DND-41 (cell line): ENCODE results near the gene RPGR.

Experiments
- ATAC-seq: fragments of 200-7000 bp; cut with Tn5 transposase; 3 replicates; pipeline ENCODE4 v1.9.1; 2021; ENCODE audit warnings: low read depth; ENCODE audit not compliant: insufficient read depth
- DNase-seq: peaks from one replicate; pipeline ENCODE4 v3.0.0-alpha.2; 2020
- H2AFZ ChIP-seq: 2 replicates; pipeline ENCODE4 v1.6.0; 2012; ENCODE audit warnings: low read depth, low read length
- H3K27ac ChIP-seq: 2 replicates; pipeline ENCODE4 v1.5.1; 2012; ENCODE audit warnings: low read length, inconsistent platforms
- H3K27me3 ChIP-seq: fragments of 200-600 bp; sonication (generic); 2 replicates; pipeline ENCODE4 v1.6.0; 2012; ENCODE audit warnings: low read length, mild to moderate bottlenecking, inconsistent platforms; ENCODE audit not compliant: insufficient read depth, poor library complexity
- H3K36me3 ChIP-seq: 2 replicates; pipeline ENCODE4 v1.5.1; 2012; ENCODE audit warnings: low read length, inconsistent platforms; ENCODE audit not compliant: insufficient read depth
- H3K4me1 ChIP-seq: 2 replicates; pipeline ENCODE4 v1.5.1; 2012; ENCODE audit warnings: mild to moderate bottlenecking, low read length; ENCODE audit not compliant: insufficient read depth
- H3K4me2 ChIP-seq: 2 replicates; pipeline ENCODE4 v1.6.0; 2012; ENCODE audit warnings: mild to moderate bottlenecking, moderate library complexity, low read length, inconsistent platforms; ENCODE audit not compliant: insufficient read depth
- H3K4me3 ChIP-seq, 2 experiments: fragments of 200-600 bp in 1 of 2; shearing (Covaris generic) in 1 of 2; 2 replicates each; pipeline ENCODE4 v1.5.1; 2012 to 2016; ENCODE audit warnings: inconsistent platforms in 2 of 2, low read length in 2 of 2, mild to moderate bottlenecking in 2 of 2, low read depth in 1 of 2, moderate library complexity in 1 of 2
- H3K79me2 ChIP-seq: 2 replicates; pipeline ENCODE4 v1.6.0; 2012; ENCODE audit warnings: low read length, inconsistent platforms; ENCODE audit not compliant: insufficient read depth
- H3K9ac ChIP-seq: 2 replicates; pipeline ENCODE4 v1.6.0; 2012; ENCODE audit warnings: low read depth, mild to moderate bottlenecking, inconsistent platforms, low read length, moderate library complexity
- H3K9me3 ChIP-seq: 2 replicates; pipeline ENCODE4 v1.5.1; 2012; ENCODE audit warnings: low read length, moderate library complexity, mild to moderate bottlenecking, inconsistent platforms; ENCODE audit not compliant: insufficient read depth, severe bottlenecking
- H4K20me1 ChIP-seq: 2 replicates; pipeline ENCODE4 v1.6.0; 2012; ENCODE audit warnings: low read length; ENCODE audit not compliant: insufficient read depth
- CTCF ChIP-seq: IDR thresholded peaks from 2 replicates; pipeline ENCODE4 v1.5.1; 2012; ENCODE audit warnings: borderline replicate concordance, low read length, moderate library complexity, mild to moderate bottlenecking; ENCODE audit not compliant: poor library complexity, severe bottlenecking; ENCODE audit errors: extremely low read depth
- EZH2 ChIP-seq: IDR thresholded peaks from 3 replicates; pipeline ENCODE4 v1.6.1; 2012; ENCODE audit warnings: borderline replicate concordance, low read depth, mild to moderate bottlenecking, moderate library complexity, low read length, inconsistent platforms; ENCODE audit not compliant: severe bottlenecking

RPGR gene

GRCh38 chrX:38278682-38279081 is 48.6 kb downstream of the RPGR start:
- no peak for DNase-seq
- Histone ChIP-seq H3K27me3 (no peaks in the 10 kb centered on the region), H4K20me1 (no peaks in the 10 kb centered on the region), H3K9me3 (no peaks in the 10 kb centered on the region), H3K36me3 (no peaks in the 10 kb centered on the region; the same call in 1 of the 2 replicates), H3K4me1 (no peaks in the 10 kb centered on the region), H3K9ac (no peak overlapping the region), H3K4me3 (no peak overlapping the region), H3K4me2 (no peak overlapping the region), H3K27ac (no peak overlapping the region), H3K79me2 (no peaks in the 10 kb centered on the region), H2AFZ (no peak overlapping the region)
- no peak for TF ChIP-seq EZH2
- TF ChIP-seq CTCF = no peak
- ATAC-seq = no peak

DNA sequence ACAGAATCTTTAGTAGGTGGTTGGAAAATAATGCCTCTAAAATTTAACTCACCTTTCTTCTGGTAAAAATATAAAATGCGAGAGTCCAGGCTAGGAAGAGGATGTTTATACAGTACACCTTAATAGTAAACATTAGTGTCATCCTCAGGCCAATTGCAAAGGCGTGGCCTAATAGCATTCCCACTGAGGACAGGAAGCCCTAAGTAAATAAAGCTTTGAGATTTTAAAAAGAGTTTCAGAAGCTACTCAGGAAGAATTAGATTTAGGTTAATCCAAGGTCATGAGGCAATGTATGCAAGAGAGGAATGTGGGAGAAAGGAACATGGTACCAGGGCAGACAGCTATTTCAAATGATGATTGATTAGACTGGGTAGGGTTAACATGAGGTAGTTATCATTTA is 49.5 kb downstream of the RPGR start:
- DNase-seq = no peak
- H3K4me2 ChIP-seq = no peak overlapping the region
- TF ChIP-seq EZH2 = no peak
- TF ChIP-seq CTCF = no peak
- no peaks in the 10 kb centered on the region for H3K79me2 ChIP-seq
- ATAC-seq = no peak
- H2AFZ ChIP-seq = no peak overlapping the region
- H3K36me3 ChIP-seq = no peaks in the 10 kb centered on the region; the same call in 1 of the 2 replicates
- no peaks in the 10 kb centered on the region for H3K9me3 ChIP-seq
- no peak overlapping the region for H3K4me3 ChIP-seq
- H3K9ac ChIP-seq = no peak overlapping the region
- no peaks in the 10 kb centered on the region for H3K27me3 ChIP-seq
- no peak overlapping the region for H3K27ac ChIP-seq
- no peaks in the 10 kb centered on the region for H4K20me1 ChIP-seq
- H3K4me1 ChIP-seq = no peaks in the 10 kb centered on the region

DNA sequence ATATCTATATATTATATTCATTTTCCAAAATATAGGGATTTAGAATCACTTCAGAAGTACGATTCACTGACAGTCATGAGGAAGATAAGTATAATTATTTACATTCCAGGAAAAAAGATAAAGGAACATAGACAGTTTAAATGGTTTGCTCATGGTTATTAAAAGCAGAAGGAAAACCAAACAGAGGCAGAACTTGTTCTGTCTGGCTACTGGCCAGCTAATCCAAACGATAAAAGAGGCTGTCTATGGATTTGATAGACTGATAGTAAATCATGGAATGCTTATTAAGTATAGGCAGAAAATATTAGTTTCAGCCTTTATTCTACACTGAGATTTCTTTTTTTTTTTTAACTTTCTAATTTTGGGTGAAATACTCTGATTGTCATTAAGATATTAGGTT is 50.2 kb downstream of the RPGR start:
- Histone ChIP-seq H3K9me3 (no peaks in the 10 kb centered on the region), H3K27me3 (no peaks in the 10 kb centered on the region), H4K20me1 (no peaks in the 10 kb centered on the region), H3K4me3 (no peak overlapping the region), H3K27ac (no peak overlapping the region), H3K36me3 (no peaks in the 10 kb centered on the region; the same call in 1 of the 2 replicates), H3K79me2 (no peaks in the 10 kb centered on the region), H2AFZ (no peak overlapping the region), H3K4me2 (no peak overlapping the region), H3K4me1 (no peaks in the 10 kb centered on the region), H3K9ac (no peak overlapping the region)
- DNase-seq = no peak
- TF ChIP-seq EZH2 (no peak), CTCF (no peak)
- ATAC-seq = no peak

DNA sequence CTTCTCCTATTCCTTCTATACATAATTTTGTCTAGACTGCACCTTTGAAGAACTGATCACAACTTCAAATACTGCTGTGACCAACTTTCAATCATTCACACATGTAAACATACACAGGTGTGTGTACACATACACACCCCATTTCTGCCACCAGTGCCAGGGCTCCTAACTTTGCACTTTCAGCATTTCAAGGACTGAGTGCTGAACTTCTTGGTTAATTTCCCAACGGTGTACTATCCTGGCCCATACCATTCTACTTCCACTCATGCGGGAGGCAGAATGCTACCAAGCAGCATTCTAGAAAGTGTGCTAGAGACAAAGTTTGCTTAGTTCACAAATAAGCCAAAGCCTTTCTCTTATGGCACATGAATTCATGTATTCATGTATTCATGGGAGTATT is 51.2 kb downstream of the RPGR start:
- H3K36me3 ChIP-seq = no peaks in the 10 kb centered on the region; the same call in 1 of the 2 replicates
- H3K27me3 ChIP-seq = no peaks in the 10 kb centered on the region
- no peak overlapping the region for H3K4me2 ChIP-seq
- no peak overlapping the region for H3K4me3 ChIP-seq
- TF ChIP-seq EZH2 (no peak), CTCF (no peak)
- no peaks in the 10 kb centered on the region for H3K9me3 ChIP-seq
- no peaks in the 10 kb centered on the region for H4K20me1 ChIP-seq
- no peak overlapping the region for H2AFZ ChIP-seq
- no peak overlapping the region for H3K27ac ChIP-seq
- H3K9ac ChIP-seq = no peak overlapping the region
- no peaks in the 10 kb centered on the region for H3K4me1 ChIP-seq
- no peak for ATAC-seq
- no peaks in the 10 kb centered on the region for H3K79me2 ChIP-seq
- no peak for DNase-seq
